ENCODE results near the gene C17orf75.
"Not testable (repeated sequence)": the region's sequence is repeated elsewhere in the genome, so short reads cannot be mapped to it uniquely, and the experiment has no call there.

The C17orf75 gene

GRCh38 chr17:32327911-32328310 lies 14.1 kb downstream of the C17orf75 start:
- DNase-seq (ENCODE audit: extremely low spot score): no peak
- POLR2A ChIA-PET: interaction anchor here (1.0 kb wide), 1 partner anchor 14 kb away, joined by 3 read pairs; the partner anchor contains the start of gene C17orf75
- CTCF ChIA-PET: no interaction called here
- TF ChIP-seq NFRKB (IDR thresholded peaks at IDR 0.05) (no peak), SP1 (IDR thresholded peaks at IDR 0.05) (no peak), ELF4 (IDR thresholded peaks at IDR 0.05) (no peak), HDGF (IDR thresholded peaks at IDR 0.05; ENCODE audit: borderline replicate concordance) (no peak), SUZ12 (IDR thresholded peaks at IDR 0.05) (no peak), ARNT (IDR thresholded peaks at IDR 0.05) (no peak), L3MBTL2 (conservative IDR thresholded peaks at IDR 0.05) (no peak), BHLHE40 (IDR thresholded peaks at IDR 0.05; ENCODE audit: borderline replicate concordance) (no peak), ZNF384 (IDR thresholded peaks at IDR 0.05) (no peak), CTBP1 (IDR thresholded peaks at IDR 0.05; ENCODE audit: borderline replicate concordance) (no peak), LEF1 (IDR thresholded peaks at IDR 0.05; ENCODE audit: borderline replicate concordance) (no peak), FOXK2 (IDR thresholded peaks at IDR 0.05) (no peak)

- ChIA-PET POLR2A (no interaction called here), CTCF (no interaction called here)
- DNase-seq (ENCODE audit: extremely low spot score): no peak
- TF ChIP-seq LEF1 (IDR thresholded peaks at IDR 0.05; ENCODE audit: borderline replicate concordance) (no peak), FOXA1 (IDR thresholded peaks at IDR 0.05) (no peak), ELF4 (IDR thresholded peaks at IDR 0.05) (no peak), SUZ12 (IDR thresholded peaks at IDR 0.05) (no peak), ZNF384 (IDR thresholded peaks at IDR 0.05) (no peak), FOXM1 (IDR thresholded peaks at IDR 0.05; ENCODE audit: borderline replicate concordance) (no peak), NFRKB (IDR thresholded peaks at IDR 0.05) (no peak), PKNOX1 (IDR thresholded peaks at IDR 0.05) (no peak), FOXK2 (IDR thresholded peaks at IDR 0.05) (no peak), TARDBP (IDR thresholded peaks at IDR 0.05) (no peak), BHLHE40 (IDR thresholded peaks at IDR 0.05; ENCODE audit: borderline replicate concordance) (no peak), ARNT (IDR thresholded peaks at IDR 0.05) (no peak), HDGF (IDR thresholded peaks at IDR 0.05; ENCODE audit: borderline replicate concordance) (no peak), SP1 (IDR thresholded peaks at IDR 0.05) (no peak), L3MBTL2 (conservative IDR thresholded peaks at IDR 0.05) (no peak), CTBP1 (IDR thresholded peaks at IDR 0.05; ENCODE audit: borderline replicate concordance) (no peak)
Measured at GRCh38 chr17:32323811-32324491, 18.0 kb downstream of the C17orf75 start.

GRCh38 chr17:32323046-32323445 lies 18.9 kb downstream of the C17orf75 start:
- no peak for TF ChIP-seq FOXM1 (IDR thresholded peaks at IDR 0.05; ENCODE audit: borderline replicate concordance)
- no peak for TF ChIP-seq FOXA1 (IDR thresholded peaks at IDR 0.05)
- TF ChIP-seq ELF4 (IDR thresholded peaks at IDR 0.05): no peak
- TF ChIP-seq PKNOX1 (IDR thresholded peaks at IDR 0.05): no peak
- no peak for TF ChIP-seq L3MBTL2 (conservative IDR thresholded peaks at IDR 0.05)
- no peak for TF ChIP-seq TARDBP (IDR thresholded peaks at IDR 0.05)
- no peak for TF ChIP-seq HDGF (IDR thresholded peaks at IDR 0.05; ENCODE audit: borderline replicate concordance)
- TF ChIP-seq ARNT (IDR thresholded peaks at IDR 0.05): no peak
- TF ChIP-seq LEF1 (IDR thresholded peaks at IDR 0.05; ENCODE audit: borderline replicate concordance): no peak
- TF ChIP-seq SUZ12 (IDR thresholded peaks at IDR 0.05): no peak
- TF ChIP-seq SP1 (IDR thresholded peaks at IDR 0.05): no peak
- TF ChIP-seq ZNF384 (IDR thresholded peaks at IDR 0.05): no peak
- no peak for TF ChIP-seq FOXK2 (IDR thresholded peaks at IDR 0.05)
- no peak for TF ChIP-seq NFRKB (IDR thresholded peaks at IDR 0.05)
- TF ChIP-seq CTBP1 (IDR thresholded peaks at IDR 0.05; ENCODE audit: borderline replicate concordance): no peak
- no peak for TF ChIP-seq BHLHE40 (IDR thresholded peaks at IDR 0.05; ENCODE audit: borderline replicate concordance)
- no peak for DNase-seq (ENCODE audit: extremely low spot score)
- CTCF ChIA-PET: no interaction called here
- POLR2A ChIA-PET: no interaction called here

- ChIA-PET CTCF (interaction anchor here (1.4 kb wide), 1 partner anchor 68 kb away, joined by 4 read pairs; no protein-coding TSS in a partner anchor), POLR2A (interaction anchor here (1.9 kb wide), 1 partner anchor 21 kb away, joined by 5 read pairs; the partner anchor contains the start of gene C17orf75)
- no peak for DNase-seq (ENCODE audit: extremely low spot score)
- TF ChIP-seq TARDBP (IDR thresholded peaks at IDR 0.05) (no peak), ELF4 (IDR thresholded peaks at IDR 0.05) (no peak), L3MBTL2 (conservative IDR thresholded peaks at IDR 0.05) (no peak), PKNOX1 (IDR thresholded peaks at IDR 0.05) (no peak), HDGF (IDR thresholded peaks at IDR 0.05; ENCODE audit: borderline replicate concordance) (no peak), FOXA1 (IDR thresholded peaks at IDR 0.05) (no peak)
Measured at GRCh38 chr17:32320847-32321246, 21.1 kb downstream of the C17orf75 start.

- ChIA-PET POLR2A (interaction anchor here (1.9 kb wide), 1 partner anchor 22 kb away, joined by 5 read pairs; the partner anchor contains the start of gene C17orf75), CTCF (interaction anchor here (0.6 to 0.7 kb wide), 3 partner anchors 15 to 69 kb away, joined by 3 to 5 read pairs (median 3); no protein-coding TSS in a partner anchor)
- not testable (repeated sequence) for DNase-seq (ENCODE audit: extremely low spot score)
Measured at GRCh38 chr17:32320080-32320479, 21.9 kb downstream of the C17orf75 start.

- ChIA-PET POLR2A (interaction anchor here (1.9 kb wide), 1 partner anchor 23 kb away, joined by 5 read pairs; the partner anchor contains the start of gene C17orf75), CTCF (interaction anchor here (0.6 to 1.8 kb wide), 4 partner anchors 16 to 68 kb away, joined by 3 to 7 read pairs (median 4); no protein-coding TSS in a partner anchor)
- TF ChIP-seq CTBP1 (IDR thresholded peaks at IDR 0.05; ENCODE audit: borderline replicate concordance): no peak
- peak; percentile 80 for DNase-seq (ENCODE audit: extremely low spot score)
Measured at GRCh38 chr17:32319548-32319905, 22.4 kb downstream of the C17orf75 start.
